Aorta (tissue), 5 donors: ENCODE results near the gene BCORL1. TPM values are rescaled to one million over a fixed set of nuclear protein-coding genes. Genes with fewer than 3 reads are reported as not detected.

ENCODE experiments used
- ATAC-seq: fragments of 200-7000 bp; cut with Tn5 transposase; one replicate; pipeline ENCODE4 v1.9.1; 2022; ENCODE audit warnings: moderate library complexity; ENCODE audit not compliant: low FRiP score
- DNase-seq, 2 donors: peaks; one replicate each; pipeline ENCODE4 v3.0.0-alpha.2; 2020
- H3K27ac ChIP-seq, 2 donors: one replicate each; pipeline ENCODE4 v1.5.1; 2013; ENCODE audit warnings: low read length in 2 of 2, mild to moderate bottlenecking in 2 of 2, moderate library complexity in 2 of 2, control low read depth in 1 of 2, inconsistent platforms in 1 of 2, low read depth in 1 of 2
- H3K27me3 ChIP-seq, 2 donors: one replicate each; pipeline ENCODE4 v1.6.1; 2013; ENCODE audit warnings: control low read depth in 1 of 2, low read length in 1 of 2, mild to moderate bottlenecking in 1 of 2, moderate library complexity in 1 of 2; ENCODE audit not compliant: insufficient read depth in 2 of 2, control insufficient read depth in 1 of 2
- H3K36me3 ChIP-seq, 2 donors: one replicate each; pipeline ENCODE4 v1.6.1; 2013; ENCODE audit warnings: control low read depth in 1 of 2, low read length in 1 of 2, mild to moderate bottlenecking in 1 of 2; ENCODE audit not compliant: insufficient read depth in 2 of 2, control insufficient read depth in 1 of 2
- H3K4me1 ChIP-seq, 2 donors: one replicate each; pipeline ENCODE4 v1.6.1; 2013; ENCODE audit warnings: low read length in 2 of 2, control low read depth in 1 of 2, mild to moderate bottlenecking in 1 of 2, moderate library complexity in 1 of 2; ENCODE audit not compliant: insufficient read depth in 2 of 2, control insufficient read depth in 1 of 2
- H3K4me3 ChIP-seq, 2 donors: one replicate each; pipeline ENCODE4 v1.5.1; 2013; ENCODE audit warnings: low read length in 2 of 2, control low read depth in 1 of 2, mild to moderate bottlenecking in 1 of 2
- H3K9me3 ChIP-seq: one replicate; pipeline ENCODE4 v1.6.1; 2013; ENCODE audit warnings: mild to moderate bottlenecking, low read length; ENCODE audit not compliant: control insufficient read depth
- WGBS, 2 donors: extraction: QIAGEN DNeasy Blood & Tissue Kit; methylation state at CpG; one replicate each; pipeline ENCODE4 v1.1.7; 2013; 5-methylcytosine and 5-hydroxymethylcytosine counted together
- intact Hi-C, 2 donors: fragments of 100-400 bp; cut with DNase I; formaldehyde crosslinking; loops; one replicate each; pipeline versions ENCODE4 v1.14.2 to v1.15.0; 2022
- polyA plus RNA-seq, 2 donors: library from polyadenylated mRNA; stranded (reverse); fragments of 200-250 nt; gene quantifications; one replicate each; pipeline ENCODE4 v1.2.3, GENCODE V29; 2013
- total RNA-seq, 2 donors: library from RNA; stranded (reverse); fragmentation: NEBNext Ultra II Directional; extraction: Animal tissue kit (Norgen Biotek cat#: 25700); gene quantifications; one replicate each; pipeline ENCODE4 v1.2.1, GENCODE V29; 2021
- donor health status: healthy with polysubstance abuse.
- donor health status: Bipolar disorder and iron deficiency.
- donor health status: DM: no; HTN: no; CAD: no.
- donor health status: DM: no; HTN: no; CAD: no.
- donor health status: DM: yes; HTN: yes; CAD: no.

Gene BCORL1
- total and polyA plus RNA-seq, 4 donors, result 2.6 to 26.9 (median 13.2) TPM

GRCh38 chrX:130084631-130085237 lies 102.3 kb downstream of the BCORL1 start:
- DNase-seq (no peak), ATAC-seq (no peak)
- no peaks in the 10 kb centered on the region for H3K27me3 ChIP-seq
- no peaks in the 10 kb centered on the region for H3K4me1 ChIP-seq
- no peak overlapping the region for H3K4me3 ChIP-seq
- H3K36me3 ChIP-seq, result no peaks in the 10 kb centered on the region
- H3K27ac ChIP-seq, result no peak overlapping the region
- intact Hi-C loops, result no loop called here
- 72 to 78% methylated on average over 9 of the region's 9 CpGs for whole genome bisulfite sequencing, 2 donors
- H3K9me3 ChIP-seq, result no peaks in the 10 kb centered on the region

GRCh38 chrX:130085551-130086446 lies 103.4 kb downstream of the BCORL1 start:
- H3K27ac ChIP-seq, result no peak overlapping the region
- H3K9me3 ChIP-seq, result no peaks in the 10 kb centered on the region
- H3K36me3 ChIP-seq, result no peaks in the 10 kb centered on the region
- H3K27me3 ChIP-seq, result no peaks in the 10 kb centered on the region
- intact Hi-C loops, result no loop called here
- no peak for ATAC-seq
- H3K4me1 ChIP-seq, result no peaks in the 10 kb centered on the region
- no peak for DNase-seq
- WGBS, 2 donors, result 76 to 80% methylated on average over 11 of the region's 11 CpGs
- no peak overlapping the region for H3K4me3 ChIP-seq

GRCh38 chrX:130086447-130087206 lies 104.2 kb downstream of the BCORL1 start:
- Histone ChIP-seq H3K27ac (no peak overlapping the region), H3K4me3 (no peak overlapping the region), H3K9me3 (no peaks in the 10 kb centered on the region), H3K36me3 (no peaks in the 10 kb centered on the region), H3K4me1 (no peaks in the 10 kb centered on the region), H3K27me3 (no peaks in the 10 kb centered on the region)
- ATAC-seq (no peak), DNase-seq (no peak)
- 75 to 80% methylated on average over 13 of the region's 13 CpGs for WGBS, 2 donors
- intact Hi-C loops, result no loop called here

DNA sequence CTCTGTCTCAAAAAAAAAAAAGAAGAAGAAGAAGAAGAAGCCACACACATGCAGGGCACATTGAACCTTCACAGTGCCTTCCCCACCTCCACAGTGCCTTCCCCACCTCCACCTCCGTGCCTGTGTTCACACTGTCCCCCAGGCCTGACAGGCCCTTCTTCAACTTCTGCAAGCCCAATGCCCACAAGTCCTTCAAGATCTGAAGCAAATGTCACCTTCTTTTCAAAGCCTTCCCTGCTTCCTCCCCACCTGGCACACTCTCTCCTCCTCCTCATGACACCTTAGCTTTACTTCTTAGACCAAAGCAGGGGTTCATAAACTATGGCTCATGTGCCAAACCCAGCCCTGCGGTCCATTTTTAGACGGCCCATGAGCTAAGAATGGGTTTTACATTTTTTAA lies 107.9 kb downstream of the BCORL1 start:
- intact Hi-C loops, result no loop called here
- no peak overlapping the region for H3K4me3 ChIP-seq
- H3K27me3 ChIP-seq, result no peaks in the 10 kb centered on the region
- no peaks in the 10 kb centered on the region for H3K9me3 ChIP-seq
- DNase-seq, result no peak
- no peak overlapping the region for H3K27ac ChIP-seq
- no peak for ATAC-seq
- 76% methylated on average over 3 of the region's 3 CpGs for WGBS, 2 donors
- H3K4me1 ChIP-seq, result no peaks in the 10 kb centered on the region
- no peaks in the 10 kb centered on the region for H3K36me3 ChIP-seq

DNA sequence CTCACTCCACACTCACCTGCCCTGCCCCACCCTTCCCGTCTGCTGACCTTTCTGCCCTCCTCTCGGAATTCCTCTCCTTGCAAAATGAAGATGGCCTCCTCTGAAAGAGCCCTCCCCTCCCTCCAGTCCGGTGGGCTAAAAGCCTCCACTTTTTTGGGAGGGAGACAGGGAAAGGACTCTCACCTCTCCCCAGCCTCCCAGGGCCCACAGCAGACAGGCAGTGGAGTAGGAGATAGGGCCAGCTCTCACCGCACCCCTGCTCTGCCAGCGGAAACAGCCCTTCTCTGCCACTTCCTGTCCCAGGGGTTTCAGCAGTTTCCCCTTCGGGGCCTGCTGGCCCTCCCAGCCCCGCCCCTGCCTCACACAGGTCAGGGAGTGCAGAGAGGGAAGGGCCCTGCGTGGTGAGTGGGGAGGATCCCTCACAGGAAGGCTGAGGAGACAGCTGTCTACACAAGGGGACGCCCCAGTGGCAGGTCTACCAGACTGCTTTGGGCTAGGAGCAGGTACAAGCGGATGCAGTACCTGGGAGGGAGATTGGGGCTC lies 109.6 kb downstream of the BCORL1 start:
- no peaks in the 10 kb centered on the region for H3K27me3 ChIP-seq
- H3K36me3 ChIP-seq, result no peaks in the 10 kb centered on the region
- H3K9me3 ChIP-seq, result no peaks in the 10 kb centered on the region
- 67 to 74% methylated on average over 10 of the region's 10 CpGs for WGBS, 2 donors
- no peaks in the 10 kb centered on the region for H3K4me1 ChIP-seq
- intact Hi-C loops, result no loop called here
- H3K4me3 ChIP-seq, result no peak overlapping the region
- peak in 1 of 2 donors; percentile 71 for DNase-seq
- peak; percentile 63 for ATAC-seq
- no peak overlapping the region for H3K27ac ChIP-seq

DNA sequence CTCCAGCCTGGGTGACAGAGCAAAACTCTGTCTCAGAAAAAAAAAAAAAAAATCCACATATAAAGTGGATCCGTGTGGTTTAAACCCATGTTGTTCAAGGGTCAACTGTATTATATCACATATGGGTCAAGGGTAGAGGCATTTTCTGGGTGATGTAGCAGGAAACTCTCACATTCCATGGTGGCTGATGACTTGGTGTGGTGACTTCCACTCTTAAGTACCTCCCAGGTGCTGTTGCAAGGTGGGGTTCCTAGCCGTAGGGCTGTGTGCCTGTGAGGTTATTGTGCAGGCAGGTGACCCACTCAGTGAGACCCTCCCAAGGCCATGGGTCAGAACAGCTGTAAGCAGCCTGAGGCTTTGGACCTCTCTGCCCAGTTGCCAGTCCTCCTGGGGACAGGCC lies 110.8 kb downstream of the BCORL1 start:
- H3K36me3 ChIP-seq, result no peaks in the 10 kb centered on the region
- no peaks in the 10 kb centered on the region for H3K9me3 ChIP-seq
- ATAC-seq, result no peak
- no peaks in the 10 kb centered on the region for H3K27me3 ChIP-seq
- no peaks in the 10 kb centered on the region for H3K4me1 ChIP-seq
- DNase-seq, result no peak
- no peak overlapping the region for H3K27ac ChIP-seq
- H3K4me3 ChIP-seq, result no peak overlapping the region
- intact Hi-C loops, result no loop called here
- 76 to 91% methylated on average over 2 of the region's 2 CpGs for WGBS, 2 donors

DNA sequence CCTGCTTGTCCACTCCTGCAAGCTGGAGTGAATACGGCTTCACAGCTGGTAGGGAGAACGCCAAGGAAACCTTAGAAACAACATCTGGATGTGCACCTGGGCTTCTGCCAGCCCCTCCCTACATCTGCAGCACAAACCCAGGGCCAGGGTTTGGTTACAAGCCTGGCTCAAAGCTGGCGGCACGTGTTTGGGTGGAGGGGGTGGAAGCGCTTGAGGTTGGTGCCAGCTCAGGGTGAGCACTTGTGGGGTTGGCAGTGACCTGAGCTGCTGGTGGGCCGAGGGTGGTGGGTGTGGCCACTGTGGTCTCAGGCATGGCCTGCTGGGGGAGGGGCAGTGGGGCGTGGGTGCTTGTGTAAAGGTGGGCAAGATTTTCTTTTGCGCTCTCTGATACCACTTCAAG lies 112.3 kb downstream of the BCORL1 start:
- 76 to 80% methylated on average over 8 of the region's 8 CpGs for WGBS, 2 donors
- ATAC-seq (no peak), DNase-seq (no peak)
- H3K9me3 ChIP-seq, result no peaks in the 10 kb centered on the region
- intact Hi-C loops, result no loop called here
- no peaks in the 10 kb centered on the region for H3K4me1 ChIP-seq
- H3K27me3 ChIP-seq, result no peaks in the 10 kb centered on the region
- no peak overlapping the region for H3K27ac ChIP-seq
- H3K4me3 ChIP-seq, result no peak overlapping the region
- H3K36me3 ChIP-seq, result no peaks in the 10 kb centered on the region

GRCh38 chrX:130095249-130096030 lies 113.0 kb downstream of the BCORL1 start:
- intact Hi-C loops, result no loop called here
- ATAC-seq (no peak), DNase-seq (no peak)
- H3K4me1 ChIP-seq, result no peaks in the 10 kb centered on the region
- WGBS, 2 donors, result 79 to 84% methylated on average over 6 of the region's 6 CpGs
- H3K9me3 ChIP-seq, result no peaks in the 10 kb centered on the region
- no peaks in the 10 kb centered on the region for H3K27me3 ChIP-seq
- no peak overlapping the region for H3K4me3 ChIP-seq
- no peaks in the 10 kb centered on the region for H3K36me3 ChIP-seq
- H3K27ac ChIP-seq, result no peak overlapping the region
